HG02840 (cell line): ENCODE data around the gene SELENOM.
"Not testable (repeated sequence)": the region's sequence is repeated elsewhere in the genome, so short reads cannot be mapped to it uniquely, and the experiment has no call there.

Experiments used
- ATAC-seq: cut with Tn5 transposase; IDR thresholded peaks from one replicate; pipeline ENCODE4 v1.9.1; 2021; ENCODE audit warnings: mild to moderate bottlenecking, moderate library complexity, moderate number of reproducible peaks; ENCODE audit not compliant: unreplicated experiment, low FRiP score

The SELENOM gene

DNA sequence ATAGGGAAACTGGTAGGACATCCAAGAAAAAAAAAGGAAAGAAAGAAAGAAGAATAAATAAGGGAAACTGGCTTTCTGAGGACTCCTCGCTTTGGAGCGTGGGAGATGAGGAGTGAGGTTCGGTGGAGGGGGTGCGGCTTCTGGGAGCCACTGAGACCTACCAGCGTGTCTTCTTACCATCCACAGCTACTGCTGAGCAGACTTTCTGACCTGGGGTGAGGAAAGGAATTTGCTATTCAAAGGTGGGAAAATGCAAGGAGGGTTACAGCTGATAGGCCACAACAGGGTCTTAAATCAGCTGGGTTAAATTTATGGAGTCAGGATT is 488 bp upstream of the SELENOM start:
- ATAC-seq, result no peak

DNA sequence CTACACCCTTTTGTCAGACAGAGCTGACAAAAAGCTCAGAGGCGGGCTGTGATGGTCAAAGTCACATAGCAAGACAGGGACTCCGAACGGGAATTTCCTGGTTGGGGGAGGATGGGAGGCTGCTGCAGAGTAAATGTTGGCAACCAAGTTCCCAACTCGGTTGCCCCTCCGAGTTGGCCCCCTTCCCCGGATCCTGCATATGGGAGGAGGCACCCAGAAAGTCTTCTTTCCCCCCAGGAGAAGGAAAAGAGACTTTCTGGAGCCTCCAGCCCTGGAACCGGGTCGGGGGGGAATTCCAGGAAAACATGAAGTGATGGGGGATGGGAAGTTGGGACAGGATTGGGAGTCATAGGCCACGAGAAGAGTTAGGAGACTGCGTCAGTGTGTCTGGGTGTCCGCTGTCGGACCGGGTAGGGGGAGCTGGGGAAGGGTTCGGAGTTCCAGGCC is 614 bp downstream of the SELENOM start:
- no peak for ATAC-seq

DNA sequence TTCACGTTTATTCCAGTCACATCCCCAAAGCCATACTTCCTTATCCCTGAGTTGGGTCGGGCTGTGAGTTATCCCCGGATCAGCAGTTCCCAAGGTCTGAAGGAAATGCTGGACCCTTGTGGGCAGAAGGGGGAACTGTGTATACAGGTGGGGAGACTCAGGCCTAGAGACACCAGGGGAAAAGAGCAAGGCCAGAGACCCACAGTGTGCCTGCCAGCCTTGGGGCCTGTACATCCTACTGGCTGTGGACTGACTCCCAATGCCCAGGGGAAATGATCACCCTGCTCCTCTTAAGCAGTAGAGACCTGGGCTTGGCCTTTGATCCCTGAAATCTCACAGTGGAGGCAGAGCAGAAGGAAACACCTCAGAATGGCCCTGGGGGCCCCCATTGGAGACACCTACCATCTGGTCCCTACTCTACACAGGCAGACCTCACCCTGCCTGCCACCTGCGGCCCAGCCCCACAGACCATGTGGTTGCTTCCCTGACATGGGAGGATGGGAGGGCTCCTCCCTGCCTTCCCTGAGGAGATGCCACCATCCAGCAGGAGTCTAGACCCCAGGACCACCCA is 1.3 kb downstream of the SELENOM start:
- ATAC-seq, result no peak

DNA sequence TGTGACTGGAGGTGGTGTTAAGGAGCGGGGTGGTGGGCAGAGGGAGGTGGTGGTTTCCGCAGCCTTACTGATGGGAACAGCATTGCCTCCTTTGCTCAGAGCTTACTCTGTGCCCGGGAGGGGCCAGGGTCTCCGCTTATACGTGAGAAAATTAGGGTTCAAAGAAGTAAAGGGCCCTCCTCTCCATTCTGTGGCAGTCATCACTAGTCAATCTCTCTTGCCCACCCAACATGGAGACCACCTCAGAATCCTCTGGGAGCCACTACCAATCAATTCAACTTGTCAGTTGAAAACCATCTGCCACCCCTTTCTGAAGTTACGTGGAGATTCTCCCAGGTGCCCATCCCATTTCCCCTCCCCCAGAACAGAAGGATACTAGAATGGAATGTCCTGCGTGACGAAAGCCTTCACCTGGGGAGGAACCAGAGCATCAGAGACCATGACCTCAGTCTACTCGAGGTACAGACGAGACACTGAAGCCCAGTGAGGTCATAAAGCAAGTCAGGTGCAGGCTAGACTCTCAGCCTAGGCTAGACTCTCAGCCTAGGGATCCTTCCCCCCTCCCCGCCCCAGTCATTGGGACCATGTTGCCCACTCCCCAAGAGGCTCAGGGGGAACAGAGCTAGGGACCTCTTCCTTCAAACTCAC is 2.0 kb downstream of the SELENOM start:
- ATAC-seq, result no peak

DNA sequence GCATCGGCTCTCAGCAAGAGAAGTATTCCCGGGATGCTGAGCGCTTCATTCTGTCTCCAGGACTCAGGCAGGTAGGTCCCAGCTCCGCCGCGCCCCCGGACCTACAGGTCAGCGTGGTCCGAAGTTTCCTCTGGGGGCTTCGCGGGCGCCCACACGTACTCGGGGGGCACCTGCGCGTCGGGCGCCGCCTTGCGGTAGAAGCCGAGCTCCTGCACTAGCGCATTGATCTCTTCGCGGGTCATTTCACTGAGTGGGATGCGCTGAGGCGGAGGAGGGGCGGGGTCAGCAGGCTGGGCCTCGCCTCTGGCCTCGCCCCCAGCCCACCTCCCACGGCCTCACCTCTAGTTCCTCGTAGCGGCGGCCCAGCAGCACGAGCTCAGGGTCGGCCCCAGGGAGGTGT is 2.5 kb downstream of the SELENOM start:
- ATAC-seq, result no peak

DNA sequence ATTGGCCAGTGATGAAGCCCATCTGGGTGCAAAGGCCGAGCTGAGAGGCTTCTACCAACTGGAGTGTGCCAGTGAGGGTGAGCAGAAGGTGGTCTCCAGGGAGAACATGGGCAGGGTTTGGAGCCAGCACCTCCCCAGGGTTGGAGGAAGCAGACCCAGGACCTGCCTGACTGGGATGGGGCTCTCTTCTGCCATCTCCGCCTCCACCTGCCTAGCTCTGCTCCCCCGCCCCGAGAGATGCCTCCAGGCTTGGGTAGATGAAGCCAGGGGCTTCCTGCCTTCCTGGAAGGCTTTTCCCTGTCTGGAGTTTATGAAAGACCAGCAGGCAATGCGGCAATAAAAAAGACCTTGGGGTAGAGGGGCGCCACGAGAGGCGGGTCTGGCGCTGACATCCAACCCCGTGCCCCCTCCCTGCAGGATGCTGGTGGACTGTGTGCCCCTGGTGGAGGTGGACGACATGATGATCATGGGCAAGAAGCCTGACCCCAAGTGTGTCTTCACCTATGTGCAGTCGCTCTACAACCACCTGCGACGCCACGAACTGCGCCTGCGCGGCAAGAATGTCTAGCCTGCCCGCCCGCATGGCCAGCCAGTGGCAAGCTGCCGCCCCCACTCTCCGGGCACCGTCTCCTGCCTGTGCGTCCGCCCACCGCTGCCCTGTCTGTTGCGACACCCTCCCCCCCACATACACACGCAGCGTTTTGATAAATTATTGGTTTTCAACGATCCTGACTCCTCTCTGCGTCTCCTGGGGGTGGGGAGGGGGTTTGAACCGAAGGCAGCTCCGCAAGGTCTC is 3.3 kb downstream of the SELENOM start:
- no peak for ATAC-seq

DNA sequence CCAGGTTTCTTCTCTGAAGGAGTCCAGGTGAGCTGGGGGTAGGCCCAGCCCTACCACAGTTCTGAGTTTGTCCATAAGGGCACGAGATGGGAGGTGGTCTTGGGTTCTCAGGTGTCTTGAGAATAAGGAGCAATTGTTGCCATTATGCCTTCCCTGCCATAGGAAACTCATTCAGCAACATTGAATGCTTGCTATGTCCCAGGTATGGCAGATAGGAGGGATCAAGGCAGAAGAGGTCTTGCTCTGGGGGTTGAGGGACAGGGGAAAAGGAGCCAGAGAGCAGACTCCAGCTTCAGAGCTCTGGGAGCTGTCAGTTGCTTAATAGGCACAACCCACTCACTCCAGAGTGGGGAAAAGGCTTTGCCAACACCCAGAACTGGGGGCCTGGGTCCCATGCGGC is 4.3 kb downstream of the SELENOM start:
- no peak for ATAC-seq

DNA sequence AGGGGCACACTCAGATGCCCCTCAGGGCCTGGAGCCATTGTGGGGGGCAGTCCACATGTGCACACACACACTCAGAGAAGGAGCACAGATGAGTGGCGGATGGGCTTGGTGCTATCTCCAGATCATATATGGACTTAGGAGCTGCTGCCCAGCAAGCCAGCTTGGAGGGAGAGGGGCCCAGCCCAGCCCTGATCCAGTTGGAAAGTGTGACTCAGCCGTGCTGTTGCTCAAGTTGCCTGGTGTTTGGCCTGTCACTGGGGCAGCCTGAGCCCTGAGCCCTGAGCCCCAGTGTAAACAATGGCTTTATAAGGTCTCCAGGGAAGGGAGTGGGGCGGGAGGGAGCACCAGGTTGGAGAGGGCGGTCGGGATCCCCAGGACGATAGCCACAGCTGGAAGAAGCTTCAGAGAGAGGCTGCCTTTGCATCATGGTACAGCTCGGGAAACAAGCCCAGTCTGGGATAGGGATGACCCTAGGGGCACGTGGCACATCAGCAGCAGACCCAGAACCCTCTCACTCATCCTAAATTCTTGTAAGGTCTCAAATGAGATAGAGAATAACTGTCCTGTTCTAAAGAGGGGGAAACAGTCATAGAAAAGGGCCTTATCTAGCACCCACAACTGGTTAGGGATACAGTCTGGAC is 4.8 kb downstream of the SELENOM start:
- no peak for ATAC-seq

DNA sequence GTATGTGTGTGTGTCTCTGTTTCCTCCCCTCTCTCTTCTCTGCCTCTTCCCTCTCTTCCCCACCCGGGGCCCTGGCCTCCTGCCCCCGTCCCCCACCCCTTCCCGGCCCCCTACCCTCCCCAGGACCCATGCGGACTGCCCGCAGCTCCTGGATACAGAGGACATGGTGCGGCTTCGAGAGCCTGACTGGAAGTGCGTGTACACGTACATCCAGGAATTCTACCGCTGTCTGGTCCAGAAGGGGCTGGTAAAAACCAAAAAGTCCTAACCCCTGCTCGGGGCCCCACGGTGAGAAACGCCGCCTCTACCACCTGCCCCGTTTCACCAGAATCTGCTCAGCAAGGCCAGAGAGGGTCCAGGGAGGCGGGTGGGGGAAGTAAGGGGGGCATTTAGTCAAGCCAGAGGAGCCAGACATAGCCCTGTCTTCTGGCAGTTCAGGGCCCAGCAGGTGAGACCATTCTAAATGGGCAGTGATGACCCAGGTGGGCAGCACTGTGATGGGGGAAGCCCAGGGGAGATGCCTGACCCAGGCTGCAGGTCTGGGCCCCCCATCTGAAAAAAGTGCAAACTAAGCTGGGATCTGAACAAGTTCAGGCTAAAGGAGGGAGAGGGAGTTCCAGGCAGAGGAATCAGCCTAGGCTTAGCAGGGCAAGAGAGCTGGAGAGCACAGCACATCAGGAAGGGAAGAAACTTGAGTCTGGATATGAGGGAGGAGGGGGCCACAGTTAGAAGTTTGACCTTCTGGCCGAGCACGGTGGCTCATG is 6.4 kb downstream of the SELENOM start:
- ATAC-seq, result no peak

DNA sequence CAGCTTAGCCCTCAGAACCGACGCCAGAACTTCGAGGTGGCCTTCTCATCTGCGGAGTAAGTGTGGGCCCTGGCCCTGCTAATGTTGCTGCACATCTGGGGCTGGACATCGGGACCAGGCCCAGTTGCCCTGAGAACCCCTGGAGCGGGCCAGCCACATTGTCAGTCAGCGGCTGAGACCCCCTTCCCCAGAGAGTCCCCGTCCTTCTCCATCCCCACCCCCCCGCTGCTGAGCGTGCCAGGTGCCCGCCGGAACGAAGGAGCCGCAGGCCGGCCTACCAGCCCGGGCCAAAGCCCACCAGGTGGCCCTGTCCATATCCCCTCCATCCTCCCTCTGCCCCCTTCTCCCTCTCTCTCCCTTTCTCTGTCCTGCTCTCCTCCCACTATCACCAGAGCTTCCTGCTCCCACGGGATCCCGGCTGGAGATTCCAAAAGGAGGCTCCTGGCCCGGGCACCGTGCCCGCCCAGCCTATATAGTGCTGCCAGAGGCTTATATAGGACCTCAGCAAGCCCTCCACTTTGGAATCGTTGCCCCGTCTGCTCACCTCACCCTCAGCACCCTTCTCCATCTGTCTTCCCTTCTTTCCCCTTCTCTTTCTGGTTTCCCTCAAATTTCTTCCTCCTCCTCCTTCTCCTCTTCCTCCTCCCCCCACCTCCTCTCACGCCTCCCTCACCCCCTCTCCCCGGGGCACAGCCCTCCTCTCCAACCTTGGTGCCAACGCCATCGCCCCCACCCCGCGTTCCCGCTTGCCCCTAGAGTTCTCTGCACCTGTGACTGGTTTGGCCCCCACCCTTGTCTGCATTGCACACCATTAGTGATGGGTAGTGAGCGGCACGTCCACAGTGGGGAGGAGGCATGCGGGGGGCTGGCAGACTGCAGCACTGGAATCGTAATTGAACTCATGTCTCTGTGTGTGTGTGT is 7.3 kb downstream of the SELENOM start:
- no peak for ATAC-seq

DNA sequence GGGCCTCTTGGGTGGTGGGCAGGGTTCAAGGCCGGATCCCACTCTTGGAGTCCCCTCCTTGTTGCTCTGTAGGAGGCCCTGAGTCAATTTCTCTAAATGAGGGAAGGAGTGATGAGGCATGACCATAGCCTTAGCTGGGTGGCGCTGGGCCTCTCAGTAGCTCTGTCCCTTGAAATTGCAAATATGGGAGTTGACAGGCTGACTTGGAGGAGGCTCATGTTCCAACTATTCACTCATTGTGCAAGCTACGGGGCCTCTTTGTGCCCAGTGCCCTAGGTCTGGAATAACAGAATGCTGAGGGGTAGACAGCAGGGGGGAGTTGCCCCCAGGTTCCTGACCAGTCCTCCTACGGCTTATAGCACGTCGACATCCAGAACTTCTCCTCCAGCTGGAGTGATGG is 8.0 kb downstream of the SELENOM start:
- ATAC-seq, result no peak

DNA sequence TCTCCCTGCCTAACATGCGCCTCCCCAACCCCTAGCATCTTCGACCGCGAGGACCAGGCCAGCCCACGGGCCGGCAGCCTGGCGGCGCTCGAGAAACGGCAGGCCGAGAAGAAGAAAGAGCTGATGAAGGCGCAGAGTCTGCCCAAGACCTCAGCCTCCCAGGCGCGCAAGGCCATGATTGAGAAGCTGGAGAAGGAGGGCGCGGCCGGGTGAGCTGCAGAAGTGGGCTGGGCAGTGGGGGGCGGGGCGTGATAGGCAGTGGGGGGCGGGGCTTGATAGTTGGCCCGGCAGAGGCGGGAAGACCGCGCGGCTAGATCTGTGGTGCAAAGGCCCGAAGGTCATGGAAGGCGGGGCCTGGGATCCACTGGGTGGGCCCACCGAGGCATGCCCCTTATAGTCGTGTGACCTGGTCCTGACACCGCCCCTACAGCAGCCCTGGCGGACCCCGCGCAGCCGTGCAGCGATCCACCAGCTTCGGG is 8.7 kb downstream of the SELENOM start:
- ATAC-seq, result no peak

DNA sequence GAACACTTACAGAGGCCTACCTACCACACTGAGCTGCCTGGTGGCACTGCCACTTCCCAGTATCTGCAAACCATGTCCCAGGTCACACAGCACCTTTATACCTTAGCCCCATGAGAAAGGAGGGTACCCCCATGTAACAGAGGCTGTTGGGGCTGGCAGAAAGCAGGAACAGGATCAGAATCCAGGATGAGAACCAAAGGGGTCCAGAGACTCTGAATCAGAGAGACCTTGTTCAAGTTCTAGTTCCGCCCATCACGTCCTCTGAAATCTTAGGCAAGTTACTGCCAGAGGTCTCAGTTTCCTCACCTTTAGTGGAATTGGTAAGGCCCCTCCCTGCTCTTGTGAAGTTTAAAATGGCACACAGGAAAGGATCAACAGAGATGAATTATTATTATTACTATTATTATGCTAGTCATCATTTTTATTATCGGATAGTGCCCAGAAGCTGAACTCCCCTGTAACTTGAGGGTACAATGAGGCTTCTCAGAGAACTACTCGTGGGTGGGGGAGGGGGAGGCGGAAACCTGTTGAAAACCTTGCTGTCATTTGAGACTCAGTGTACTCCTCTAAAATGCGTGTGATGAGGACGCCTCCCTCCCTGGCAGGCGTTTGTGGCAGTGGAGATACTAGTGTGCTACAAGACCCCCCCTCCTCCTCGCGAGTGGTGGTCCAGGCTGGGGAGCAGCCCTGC is 9.3 kb downstream of the SELENOM start:
- no peak for ATAC-seq

DNA sequence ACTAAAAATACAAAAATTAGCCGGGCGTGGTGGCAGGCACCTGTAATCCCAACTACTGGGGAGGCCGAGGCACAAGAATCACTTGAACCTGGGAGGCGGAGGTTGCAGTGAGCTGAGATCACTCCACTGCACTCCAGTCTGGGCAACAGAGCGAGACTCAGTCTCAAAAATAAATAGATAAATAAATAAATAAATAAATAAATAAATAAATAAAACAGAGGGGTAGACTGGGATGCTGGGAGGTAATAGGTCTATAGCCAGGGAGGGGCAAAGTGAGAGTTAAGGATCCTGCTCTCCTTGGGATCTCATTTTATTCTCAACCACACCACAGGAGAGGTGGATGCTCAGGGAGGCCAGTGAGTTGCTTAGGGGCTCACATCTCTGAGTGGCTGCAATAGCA is 9.8 kb downstream of the SELENOM start:
- not testable (repeated sequence) for ATAC-seq

DNA sequence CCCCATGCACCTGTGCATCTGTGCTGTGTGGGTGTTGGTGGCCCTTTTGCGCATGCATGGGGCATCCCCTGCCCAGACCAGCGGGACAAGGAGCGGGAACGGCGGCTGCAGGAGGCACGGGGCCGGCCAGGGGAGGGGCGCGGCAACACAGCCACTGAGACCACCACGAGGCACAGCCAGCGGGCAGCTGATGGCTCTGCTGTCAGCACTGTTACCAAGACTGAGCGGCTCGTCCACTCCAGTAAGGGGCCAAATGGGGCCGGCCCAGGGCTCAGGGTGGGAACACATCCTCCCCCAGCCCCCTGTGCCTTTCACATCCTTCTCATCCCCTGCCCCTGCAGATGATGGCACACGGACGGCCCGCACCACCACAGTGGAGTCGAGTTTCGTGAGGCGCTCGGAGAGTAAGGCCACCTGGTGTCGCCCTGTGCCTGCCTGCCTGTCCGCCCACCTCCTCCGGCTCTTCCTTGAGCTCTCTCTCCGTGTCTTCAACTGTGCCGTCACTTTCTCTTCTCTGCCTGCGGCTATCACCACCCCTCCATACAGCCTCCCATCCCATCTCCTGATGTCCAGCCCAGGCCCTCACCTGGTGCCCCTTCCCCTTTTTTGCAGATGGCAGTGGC is 10.6 kb downstream of the SELENOM start:
- no peak for ATAC-seq

DNA sequence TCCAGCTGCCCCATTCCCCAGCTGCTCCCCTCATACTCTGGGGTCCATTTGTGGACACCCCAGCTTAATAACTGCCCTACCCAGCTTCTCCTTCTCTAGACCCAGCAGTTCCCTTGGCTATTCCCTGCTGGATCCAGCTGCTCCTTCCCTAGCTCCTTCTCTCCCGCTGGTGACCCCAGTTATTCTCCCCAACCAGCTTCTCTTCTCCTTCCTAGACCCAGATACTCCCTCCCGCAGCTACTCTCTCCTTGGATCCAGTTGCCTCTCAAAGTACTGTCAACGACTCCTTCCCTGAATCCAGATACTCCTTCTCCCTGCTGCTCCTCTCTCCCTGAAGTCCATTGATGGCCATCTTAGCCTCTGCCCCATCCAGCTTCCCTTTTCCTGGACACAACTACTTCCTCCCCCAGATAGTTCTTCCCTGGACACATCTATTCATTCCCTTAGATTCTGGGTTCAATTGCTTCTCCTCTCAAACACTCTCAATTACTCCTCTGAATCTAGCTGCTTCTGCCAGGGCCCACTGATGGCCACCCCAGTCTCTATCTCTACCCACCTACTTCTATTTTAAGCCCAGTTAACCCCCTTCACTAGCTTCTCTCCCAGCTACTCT is 11.6 kb downstream of the SELENOM start:
- no peak for ATAC-seq

DNA sequence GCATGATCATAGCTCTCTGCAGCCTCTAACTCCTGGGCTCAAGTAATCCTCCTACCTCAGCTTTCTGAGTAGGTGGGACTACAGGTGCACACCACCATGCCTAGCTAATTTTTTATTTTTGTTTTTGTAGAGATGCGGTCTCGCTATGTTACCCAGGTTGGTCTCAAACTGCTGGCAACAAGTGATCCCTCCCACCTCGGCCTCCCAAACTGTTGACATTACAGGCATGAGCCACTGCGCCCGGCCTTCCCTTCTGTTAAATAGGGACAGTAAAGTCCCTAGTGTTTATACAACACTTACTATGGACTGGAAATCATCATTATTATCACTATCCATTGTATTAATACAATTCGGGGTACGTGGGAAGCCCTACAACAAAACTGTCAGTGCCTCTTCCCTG is 12.6 kb downstream of the SELENOM start:
- no peak for ATAC-seq

DNA sequence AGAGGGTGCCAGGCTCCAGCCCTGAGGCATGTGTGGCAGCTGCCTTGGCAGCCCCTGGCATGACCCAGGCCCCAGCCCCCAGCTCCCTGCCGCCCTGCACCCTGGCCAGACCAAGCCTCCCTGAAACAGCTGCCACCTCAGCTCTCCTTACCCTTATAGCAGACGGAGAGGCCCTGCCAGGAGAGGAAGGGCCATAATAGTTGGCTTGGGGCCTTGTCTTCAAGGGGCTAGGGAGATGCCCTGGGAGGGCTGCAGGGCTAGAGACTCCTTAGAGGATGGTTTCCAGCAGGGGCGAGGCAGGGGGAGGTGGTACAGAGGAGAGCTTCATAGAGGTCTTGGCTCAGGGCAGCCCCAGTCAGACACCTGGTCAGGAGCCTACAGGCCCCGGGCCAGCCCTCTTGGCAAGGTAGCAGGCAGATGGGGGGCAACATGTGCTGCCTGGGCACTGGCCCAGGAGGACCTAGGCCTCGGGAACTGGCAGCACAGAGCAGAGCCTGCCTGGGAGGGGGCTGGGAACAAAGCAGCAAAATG is 13.3 kb downstream of the SELENOM start:
- no peak for ATAC-seq
